Fibroblast of the aortic adventitia (primary cell): ENCODE results near the gene CSPG4. TPM values are rescaled to one million over a fixed set of nuclear protein-coding genes. Genes with fewer than 3 reads are reported as not detected.

Experiments used
- DNase-seq: peaks from one replicate; pipeline ENCODE4 v3.0.0-alpha.2; 2010; ENCODE audit warnings: low read depth
- H3K4me3 ChIP-seq: 2 replicates; pipeline ENCODE4 v1.5.1; 2011; ENCODE audit warnings: low read depth, mild to moderate bottlenecking, control low read depth, low read length, moderate library complexity
- CTCF ChIP-seq: IDR thresholded peaks from 2 replicates; pipeline ENCODE4 v1.5.1; 2011; ENCODE audit warnings: mild to moderate bottlenecking, low read length, control low read depth, inconsistent platforms; ENCODE audit not compliant: insufficient read depth
- total RNA-seq: library from RNA; depleted of rRNA; stranded (reverse); fragments of >200 nt; gene quantifications from 2 replicates; pipeline ENCODE4 v1.2.3, GENCODE V29; 2012; ENCODE audit warnings: low replicate concordance

CSPG4 gene
- total RNA-seq, 1 donor = 27.8 TPM

- no peak for TF ChIP-seq CTCF
- no peak overlapping the region for H3K4me3 ChIP-seq
- no peak for DNase-seq
Observed at GRCh38 chr15:75675579-75676404, 36.9 kb downstream of the CSPG4 start.

GRCh38 chr15:75674366-75674765 is 38.3 kb downstream of the CSPG4 start:
- no peak for DNase-seq
- no peak for TF ChIP-seq CTCF
- no peak overlapping the region for H3K4me3 ChIP-seq

GRCh38 chr15:75673426-75674235 is 39.0 kb downstream of the CSPG4 start:
- TF ChIP-seq CTCF = no peak
- peak; percentile 80 for DNase-seq
- H3K4me3 ChIP-seq = no peak overlapping the region

- no peak for TF ChIP-seq CTCF
- DNase-seq = peak; percentile 81
- no peak overlapping the region for H3K4me3 ChIP-seq
Observed at GRCh38 chr15:75672646-75673425, 39.8 kb downstream of the CSPG4 start.

- no peak overlapping the region for H3K4me3 ChIP-seq
- DNase-seq = peak; percentile 44
- no peak for TF ChIP-seq CTCF
Observed at GRCh38 chr15:75671730-75672602, 40.7 kb downstream of the CSPG4 start.

- no peak for TF ChIP-seq CTCF
- no peak overlapping the region for H3K4me3 ChIP-seq
- no peak for DNase-seq
Observed at GRCh38 chr15:75669879-75670212, 42.8 kb downstream of the CSPG4 start.
